ENCODE data around the gene ZNF521. TPM values are rescaled to one million over a fixed set of nuclear protein-coding genes. Genes with fewer than 3 reads are reported as not detected.
A peak's percentile ranks its signal among the peaks of the same experiment; 100 is the strongest.

The ZNF521 gene
- total RNA-seq, 1 donor from 2014 or later, result 130 TPM

DNA sequence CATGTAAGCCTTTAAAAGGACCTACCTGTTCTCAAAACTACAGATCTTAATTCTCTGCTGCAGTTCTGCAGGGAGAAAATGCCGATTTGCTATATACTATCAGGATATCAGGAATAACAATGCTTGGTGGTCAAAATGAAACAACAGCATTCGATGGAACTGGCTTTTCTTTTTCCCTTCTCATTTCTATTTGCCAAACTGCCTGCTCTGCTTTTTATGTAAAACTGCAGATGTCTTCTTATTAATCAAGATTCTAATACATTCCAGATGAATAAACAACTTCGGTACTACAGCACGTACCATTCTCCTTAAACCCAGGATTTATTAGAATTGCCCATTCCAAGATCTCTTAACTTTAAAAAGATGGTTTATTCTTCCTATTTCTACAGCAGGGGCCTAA, 100.9 kb downstream of the ZNF521 start:
- DNase-seq (ENCODE audit: low read depth in 2 of 2), result no peak

DNA sequence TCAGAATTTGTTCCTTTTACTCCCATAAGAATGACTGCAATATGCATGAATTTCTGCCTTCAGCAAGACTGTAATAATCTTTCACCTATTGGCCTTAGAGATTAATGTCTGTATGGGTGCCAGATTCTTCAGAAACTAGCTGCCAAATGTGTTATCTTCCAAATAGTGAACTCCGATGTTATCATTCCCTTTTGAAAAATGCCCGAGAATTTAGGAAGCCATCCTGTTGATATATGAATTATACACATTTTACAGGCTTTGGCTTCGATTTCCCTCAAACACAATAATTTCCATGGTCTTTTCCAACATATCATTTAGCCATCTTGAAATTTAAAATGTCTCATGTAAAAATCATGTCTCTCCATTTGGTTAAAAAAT, 101.5 kb downstream of the ZNF521 start:
- no peak for DNase-seq (ENCODE audit: low read depth in 2 of 2)

DNA sequence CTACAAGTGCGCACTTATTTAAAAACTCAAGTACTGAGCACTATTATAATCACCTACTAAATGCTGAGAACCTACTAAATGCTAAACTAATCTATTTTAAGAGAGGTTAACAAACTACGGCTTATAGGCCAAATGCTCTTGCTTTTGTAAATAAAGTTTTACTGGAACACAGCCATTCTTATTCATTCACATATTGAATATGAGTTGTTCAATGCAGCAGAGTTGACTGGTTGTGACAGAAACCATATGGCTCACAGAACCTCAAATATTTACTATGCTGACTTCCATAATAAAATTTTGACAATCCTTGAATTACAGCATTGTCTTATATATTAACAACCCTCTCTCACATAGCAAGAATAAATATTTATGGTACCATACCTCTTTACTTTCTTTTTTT, 103.2 kb downstream of the ZNF521 start:
- no peak for DNase-seq (ENCODE audit: low read depth in 2 of 2)

DNA sequence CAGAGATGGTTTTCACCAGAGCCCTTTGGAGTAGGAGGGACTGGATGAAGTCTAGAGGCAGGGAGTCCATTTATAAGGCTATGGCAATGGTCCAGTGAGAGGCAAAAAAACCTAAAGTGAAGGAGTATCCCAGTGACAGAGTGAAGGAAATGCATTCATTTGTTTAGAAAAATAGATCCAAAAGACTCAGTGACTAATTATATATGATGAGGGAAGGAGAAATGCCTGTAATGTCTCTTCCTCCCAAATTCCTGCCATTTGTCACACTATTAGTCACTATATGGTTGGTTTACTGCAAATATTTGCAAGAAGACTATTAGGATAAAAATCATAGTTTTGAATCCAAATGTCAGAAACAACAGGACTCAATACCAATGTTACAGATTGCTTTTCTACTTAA, 104.2 kb downstream of the ZNF521 start:
- peak in 1 of 2 donors; percentile 49 for DNase-seq (ENCODE audit: low read depth in 2 of 2)

DNA sequence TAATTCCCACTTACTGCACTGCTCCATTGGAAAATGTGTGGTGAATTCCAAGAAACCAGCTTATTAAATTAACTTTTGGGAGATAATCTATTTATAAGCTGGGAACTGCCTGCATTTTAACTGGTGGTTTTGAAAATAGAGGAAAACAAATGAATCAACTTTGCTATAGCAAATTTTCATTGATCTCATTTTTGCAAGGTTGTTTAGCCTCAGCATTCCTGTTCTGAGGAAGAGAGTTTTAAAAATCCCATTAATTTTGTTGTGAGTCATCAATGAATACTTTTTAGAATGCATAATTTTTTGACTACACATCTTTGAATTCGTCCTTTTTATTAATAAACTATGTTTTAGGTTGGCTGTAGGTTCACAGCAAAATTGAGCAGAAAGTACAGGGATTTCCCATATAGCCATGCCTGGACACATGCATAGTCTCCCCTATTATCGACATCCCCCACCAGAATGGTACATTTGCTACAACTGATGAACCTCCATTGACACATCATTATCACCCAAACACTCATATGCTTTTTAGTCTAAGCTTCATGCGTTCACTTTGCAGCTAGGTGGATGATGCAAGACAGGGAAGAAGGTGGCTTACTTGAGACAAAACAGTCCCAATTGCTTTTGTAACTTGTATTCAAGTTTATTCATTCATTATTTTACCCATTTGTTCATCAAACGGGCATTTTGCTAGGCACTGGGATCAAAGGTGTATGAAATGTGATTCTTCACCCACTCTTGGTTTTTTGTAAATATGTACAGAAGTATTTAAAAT, 106.9 kb downstream of the ZNF521 start:
- DNase-seq (ENCODE audit: low read depth in 2 of 2), result no peak

DNA sequence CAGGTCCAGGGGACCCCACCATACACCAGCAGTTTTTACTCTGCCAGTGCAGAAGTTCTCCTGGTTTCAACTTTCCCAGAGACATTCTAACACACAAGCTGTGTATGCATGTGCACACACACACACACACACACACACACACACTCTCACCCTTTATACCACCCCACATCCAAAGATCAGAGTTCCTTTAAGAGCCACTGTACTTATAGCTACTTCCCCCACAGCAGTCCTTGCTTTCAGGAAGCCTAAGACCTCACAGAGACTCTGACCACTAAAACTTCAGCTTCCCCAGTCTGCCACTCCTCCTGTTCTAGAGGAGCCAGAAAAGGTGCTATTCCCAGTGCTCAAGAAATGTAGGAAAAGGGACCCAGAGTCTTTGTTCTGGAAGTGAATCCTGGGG, 107.8 kb downstream of the ZNF521 start:
- peak in 1 of 2 donors; percentile 24 for DNase-seq (ENCODE audit: low read depth in 2 of 2)

DNA sequence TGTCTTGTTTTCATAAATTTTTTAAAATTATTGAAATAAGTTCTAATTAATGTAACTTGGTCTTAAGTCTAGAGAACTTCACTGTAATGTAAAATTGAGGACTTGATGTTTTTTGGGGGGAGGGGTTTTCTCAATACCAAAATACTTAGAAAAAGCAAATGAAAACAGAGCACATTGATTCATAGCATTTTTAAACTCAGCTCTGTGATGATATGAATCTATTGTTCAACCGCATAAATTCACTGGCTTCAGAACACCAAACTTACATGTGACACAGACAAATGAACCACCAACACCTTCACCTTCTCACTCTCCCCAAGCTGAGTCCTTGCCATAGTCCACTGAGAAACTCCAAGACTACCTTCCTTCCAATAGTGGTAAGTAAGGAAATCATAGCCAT, 108.2 kb downstream of the ZNF521 start:
- DNase-seq (ENCODE audit: low read depth in 2 of 2), result no peak

DNA sequence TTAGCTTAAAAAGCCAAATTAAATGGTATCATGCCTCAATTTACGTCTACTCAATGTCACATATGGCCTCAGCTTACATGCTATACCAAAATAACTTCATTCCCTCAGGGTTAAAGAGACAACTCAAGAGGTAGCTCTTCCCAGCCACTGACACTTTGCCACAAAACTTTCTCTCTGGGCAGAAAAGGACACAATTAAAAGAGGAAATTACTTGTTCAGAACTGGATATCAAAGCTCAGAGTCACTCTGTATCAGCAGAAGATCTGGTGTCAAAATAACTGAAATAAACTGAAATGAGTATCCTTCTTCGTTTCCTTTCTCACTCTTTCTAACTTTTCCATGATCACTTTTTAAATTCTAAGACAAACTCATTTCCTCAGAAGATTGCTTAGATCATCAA, 108.7 kb downstream of the ZNF521 start:
- no peak for DNase-seq (ENCODE audit: low read depth in 2 of 2)

DNA sequence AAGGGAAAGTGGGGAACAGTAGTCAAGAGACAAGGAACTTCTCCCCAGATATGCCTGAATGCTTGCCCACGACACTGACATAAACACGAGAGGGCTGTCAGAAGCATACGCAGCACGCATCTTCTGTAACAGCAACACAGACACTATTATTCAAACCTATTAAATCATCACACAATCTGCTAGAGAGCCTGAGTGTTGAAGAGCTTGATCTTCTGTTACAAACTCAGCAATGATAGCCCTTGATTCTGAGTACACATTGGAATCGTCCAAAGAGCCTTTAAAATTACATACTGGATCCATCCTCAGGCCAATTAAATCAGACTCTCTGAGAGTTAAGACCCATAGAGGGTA, 111.6 kb downstream of the ZNF521 start:
- no peak for DNase-seq (ENCODE audit: low read depth in 2 of 2)

DNA sequence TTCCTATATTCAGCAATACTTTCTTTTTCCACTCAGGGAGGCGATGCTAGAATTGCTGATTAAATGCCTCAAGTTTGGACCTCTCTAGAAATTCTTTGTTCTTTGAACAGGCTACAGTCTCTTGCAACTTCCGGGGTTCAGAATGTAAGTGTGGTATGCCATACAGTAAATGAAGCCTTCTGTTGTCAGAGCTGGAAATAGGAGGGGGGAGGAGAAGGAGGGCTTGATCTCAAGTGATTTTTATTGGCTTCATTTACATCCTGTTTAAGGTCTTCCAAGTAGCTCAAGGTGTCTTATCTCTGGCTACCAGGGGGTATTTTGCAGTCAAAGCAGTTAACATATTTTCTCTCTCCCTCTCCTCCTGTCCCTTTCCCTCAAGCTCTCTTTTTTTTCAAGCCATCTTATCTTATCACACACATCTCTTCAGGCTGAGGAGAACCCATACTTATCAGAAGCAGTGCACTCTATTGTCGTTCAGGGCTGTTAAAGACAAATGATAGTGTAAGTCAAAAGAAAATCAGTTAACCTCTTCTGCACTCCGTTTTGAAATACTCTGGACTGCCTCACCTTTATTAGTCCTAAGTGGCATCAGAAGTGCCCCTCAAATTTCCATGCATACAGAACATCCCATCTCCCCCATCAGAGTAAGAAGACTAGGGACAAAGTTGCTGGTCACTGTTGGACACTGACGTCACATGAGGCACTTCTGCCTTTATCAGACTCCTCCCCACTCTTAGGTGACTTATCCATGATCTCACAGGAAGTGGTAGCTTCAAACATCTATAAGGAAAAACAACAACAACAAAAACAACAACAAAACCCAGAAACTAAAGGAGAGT, 112.2 kb downstream of the ZNF521 start:
- peak in 1 of 2 donors; percentile 45 for DNase-seq (ENCODE audit: low read depth in 2 of 2)

DNA sequence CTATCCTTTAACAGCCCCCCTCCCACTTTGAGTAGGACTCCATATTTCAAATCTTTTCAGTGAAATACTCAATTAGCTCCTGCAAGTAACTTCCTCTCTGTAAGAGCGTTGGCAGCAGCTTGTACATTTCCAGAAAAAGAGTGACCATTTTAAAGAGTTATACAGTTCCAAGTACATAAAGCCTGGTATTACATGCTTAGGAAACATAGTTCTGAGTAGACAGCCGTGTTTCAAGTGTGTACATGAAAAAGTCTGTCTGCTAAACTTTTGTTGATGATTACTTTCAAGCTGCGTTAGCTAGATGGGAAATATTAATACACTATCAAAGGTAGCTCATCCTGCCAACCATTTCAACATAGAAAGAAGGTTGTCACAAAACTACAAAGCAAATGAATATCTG, 112.8 kb downstream of the ZNF521 start:
- no peak for DNase-seq (ENCODE audit: low read depth in 2 of 2)

DNA sequence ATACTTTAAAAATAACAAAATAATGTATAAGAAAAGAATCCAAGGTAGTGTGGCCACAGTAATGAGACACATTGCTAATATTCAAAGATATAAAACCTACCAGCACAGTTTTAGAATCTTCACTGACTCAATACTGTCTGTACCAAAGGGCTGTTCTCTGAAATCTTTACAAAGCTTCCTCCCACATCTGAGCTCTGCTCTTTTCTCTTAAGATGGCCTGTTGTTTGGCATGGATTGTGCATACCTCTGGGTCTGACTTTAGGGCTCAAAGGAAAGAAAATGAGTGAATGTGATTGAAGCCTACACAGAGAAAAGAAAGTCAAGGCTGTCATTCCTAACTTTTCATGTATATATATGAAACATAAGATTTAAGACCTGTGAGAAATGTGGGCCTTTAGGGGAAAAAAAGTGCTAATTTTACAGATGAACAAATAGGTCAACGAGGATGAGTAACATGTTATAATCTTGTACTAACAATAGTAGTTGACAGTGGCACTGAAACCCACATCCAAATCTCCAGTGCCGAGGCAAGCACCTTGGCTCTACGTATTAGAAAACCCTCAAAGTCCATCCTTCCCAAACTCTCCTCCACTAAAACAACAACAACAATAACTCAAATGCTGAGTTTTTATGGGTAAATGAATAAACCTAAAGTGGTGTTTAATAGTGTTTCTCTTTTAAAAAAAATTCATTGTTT, 114.2 kb downstream of the ZNF521 start:
- no peak for DNase-seq (ENCODE audit: low read depth in 2 of 2)

DNA sequence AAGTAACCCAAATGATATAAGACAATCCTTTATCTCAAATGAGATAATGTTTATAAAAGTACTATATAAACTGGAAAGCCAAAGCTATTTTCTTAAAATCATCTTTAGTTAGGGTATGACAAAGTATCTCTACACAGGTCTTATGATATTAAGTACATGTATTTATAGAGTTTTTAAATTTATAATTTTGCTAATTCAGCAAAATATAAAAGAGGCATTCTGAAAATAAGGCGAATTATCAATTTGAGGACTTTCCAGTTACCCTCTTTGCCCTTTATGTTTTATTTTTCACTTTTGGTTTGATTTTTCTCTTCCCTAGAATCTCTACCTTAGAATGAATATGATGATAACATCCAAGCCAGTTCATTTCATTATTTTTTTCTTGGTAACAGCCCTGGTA, 115.2 kb downstream of the ZNF521 start:
- no peak for DNase-seq (ENCODE audit: low read depth in 2 of 2)

DNA sequence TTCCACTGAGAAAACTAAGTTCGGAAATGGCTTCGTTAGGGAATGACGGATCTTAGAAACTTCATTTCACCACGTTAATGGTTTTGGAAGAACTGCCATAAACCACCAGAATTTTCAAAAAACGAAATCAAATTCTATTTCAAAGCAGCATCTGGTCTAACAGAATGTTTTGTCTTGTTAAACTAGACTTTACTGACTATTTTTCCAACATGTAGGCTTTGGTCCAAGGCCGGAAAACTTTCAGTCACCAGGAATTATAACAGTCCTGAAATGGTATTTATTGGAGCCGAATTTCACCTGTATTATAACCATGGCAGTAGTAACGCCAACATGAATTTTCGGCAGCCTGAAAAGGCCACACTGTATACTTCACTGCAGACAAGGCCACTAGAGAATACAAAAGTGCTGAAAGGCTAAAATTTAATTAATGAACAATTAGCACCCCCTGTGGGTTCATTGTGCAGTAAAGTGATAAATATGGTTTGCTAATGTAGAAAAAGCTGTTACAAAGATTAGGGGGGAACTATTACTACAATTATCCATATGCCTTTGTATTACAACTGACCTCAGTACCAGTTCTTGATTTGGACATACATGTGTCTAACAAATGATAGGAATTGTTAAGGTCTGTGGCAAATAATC, 116.4 kb downstream of the ZNF521 start:
- DNase-seq (ENCODE audit: low read depth in 2 of 2), result peak in 1 of 2 donors; percentile 53

DNA sequence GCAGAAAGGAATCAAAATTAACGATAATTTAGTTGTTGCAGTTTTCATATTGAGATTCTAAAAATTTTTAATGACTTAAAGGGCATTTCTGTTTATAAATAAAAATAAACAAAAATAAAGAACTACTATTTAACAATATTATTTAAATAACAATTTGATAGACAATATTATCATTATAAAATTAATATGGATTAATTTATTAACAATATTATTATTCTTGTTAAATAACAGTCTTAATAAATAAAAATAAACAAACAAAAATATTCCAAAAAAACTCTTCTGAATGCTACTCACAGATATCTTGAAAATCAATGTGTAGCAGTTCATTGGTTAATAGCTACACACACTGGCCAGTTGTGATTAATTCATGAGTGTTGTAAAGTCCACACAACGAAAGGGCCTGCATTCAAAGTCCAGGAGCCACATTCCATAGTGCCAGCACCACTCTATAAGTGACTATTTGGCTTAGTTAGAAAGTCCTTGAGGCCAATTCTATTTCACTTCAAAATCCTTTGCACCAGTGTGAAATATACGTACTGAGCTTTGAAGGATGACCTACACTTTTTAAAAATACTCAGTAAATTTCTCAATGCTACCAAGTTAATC, 117.1 kb downstream of the ZNF521 start:
- DNase-seq (ENCODE audit: low read depth in 2 of 2), result no peak

DNA sequence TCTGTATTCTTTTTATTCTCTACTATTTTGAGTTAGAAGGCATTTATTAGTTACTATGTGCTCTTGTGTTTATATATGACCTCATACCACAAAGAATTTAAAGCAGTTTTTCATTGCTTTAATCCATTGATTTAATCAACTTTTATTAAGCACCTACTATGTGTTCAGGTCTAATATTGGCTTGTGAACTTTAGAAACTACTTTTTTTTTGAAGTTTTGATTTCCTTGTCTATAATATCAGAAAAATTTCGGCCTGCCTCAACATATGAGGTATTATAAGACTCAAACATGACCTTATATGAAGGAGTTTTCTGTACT, 117.7 kb downstream of the ZNF521 start:
- no peak for DNase-seq (ENCODE audit: low read depth in 2 of 2)

DNA sequence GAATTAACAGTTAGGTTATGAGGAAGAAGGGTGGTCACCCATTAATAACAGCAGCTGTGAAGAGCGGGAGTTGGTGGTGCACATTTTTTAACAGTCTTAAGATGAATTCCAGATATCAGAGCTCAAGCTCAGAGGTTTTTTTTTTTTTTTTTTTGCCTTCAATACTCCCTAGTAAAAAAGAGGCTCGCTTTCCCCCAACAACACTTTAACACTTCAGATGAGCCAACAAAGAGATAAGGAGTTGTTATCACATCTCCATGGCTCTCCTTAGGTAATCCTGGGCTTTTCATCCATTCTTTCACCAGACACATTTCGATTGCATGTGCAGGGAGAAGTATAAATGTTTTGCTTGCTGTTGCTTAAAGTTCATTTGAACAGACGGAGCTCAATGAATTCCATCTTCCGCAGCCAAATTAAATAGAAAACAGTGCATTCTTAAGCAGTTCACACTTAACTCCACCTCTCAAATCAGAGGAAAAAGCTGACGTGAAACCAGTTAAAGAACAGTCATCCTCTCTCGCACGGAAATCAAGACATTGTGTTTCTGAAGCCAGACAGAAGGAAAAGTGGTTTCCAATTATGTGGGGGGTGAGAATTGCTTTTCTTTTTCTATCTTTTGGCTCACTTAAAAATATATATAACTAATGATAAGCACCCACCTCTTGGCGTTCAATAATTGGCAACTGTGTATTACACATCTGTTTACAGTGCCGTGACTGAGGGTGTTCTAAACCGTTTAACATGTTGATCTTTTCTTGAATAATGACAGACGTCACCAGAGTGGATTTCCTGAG, 118.2 kb downstream of the ZNF521 start:
- DNase-seq (ENCODE audit: low read depth in 2 of 2), result peak; percentile 86 to 91

DNA sequence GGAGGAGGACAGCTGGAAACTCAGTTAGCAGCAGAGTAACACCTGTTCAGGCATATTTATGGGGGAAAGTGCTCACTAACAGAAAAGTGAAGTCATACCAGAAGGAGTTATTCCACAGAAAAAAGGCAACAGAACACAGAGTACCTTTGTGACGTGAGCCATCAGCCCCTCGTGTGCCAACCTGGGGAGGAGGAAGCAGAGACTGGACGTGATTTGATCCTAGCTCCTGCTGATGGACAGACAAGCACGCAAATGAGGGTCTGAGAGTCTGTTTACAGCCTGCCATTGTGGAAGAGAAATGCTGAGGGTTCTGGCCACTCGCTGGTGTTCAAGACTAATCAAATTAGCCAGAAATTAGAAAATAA, 120.7 kb downstream of the ZNF521 start:
- DNase-seq (ENCODE audit: low read depth in 2 of 2), result peak in 1 of 2 donors; percentile 81

DNA sequence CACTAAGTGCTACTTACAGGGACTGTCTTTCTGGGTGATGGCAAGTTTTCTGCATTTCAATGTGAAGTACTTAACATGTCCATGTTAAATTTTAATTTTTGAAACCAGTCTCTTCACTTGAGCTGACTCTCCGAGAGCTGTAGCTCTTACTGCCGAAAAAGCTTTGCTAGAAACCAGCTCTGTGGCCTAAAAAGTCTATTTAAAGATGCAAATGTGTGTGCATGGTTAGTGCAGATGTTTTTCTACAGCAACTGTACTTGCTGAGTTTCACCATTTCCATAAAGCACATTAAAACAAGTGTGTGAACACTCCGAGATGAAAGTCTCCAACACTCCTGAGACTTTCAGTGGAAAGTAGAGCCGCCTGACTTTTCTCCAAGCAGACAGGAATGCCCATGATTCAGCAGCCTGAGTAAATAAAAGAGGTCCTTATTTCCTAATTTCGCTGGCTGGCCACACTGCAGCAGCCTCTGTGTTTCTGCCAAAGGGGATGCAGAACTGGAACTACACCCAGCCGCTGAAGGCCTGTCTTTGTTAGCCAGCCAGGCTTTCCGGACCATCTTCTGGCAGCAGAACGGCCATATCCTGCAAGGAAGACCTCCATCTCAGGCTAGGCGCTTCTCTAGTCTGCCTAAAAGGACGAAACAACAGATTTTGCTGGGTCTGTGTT, 121.2 kb downstream of the ZNF521 start:
- peak; percentile 81 to 92 for DNase-seq (ENCODE audit: low read depth in 2 of 2)

DNA sequence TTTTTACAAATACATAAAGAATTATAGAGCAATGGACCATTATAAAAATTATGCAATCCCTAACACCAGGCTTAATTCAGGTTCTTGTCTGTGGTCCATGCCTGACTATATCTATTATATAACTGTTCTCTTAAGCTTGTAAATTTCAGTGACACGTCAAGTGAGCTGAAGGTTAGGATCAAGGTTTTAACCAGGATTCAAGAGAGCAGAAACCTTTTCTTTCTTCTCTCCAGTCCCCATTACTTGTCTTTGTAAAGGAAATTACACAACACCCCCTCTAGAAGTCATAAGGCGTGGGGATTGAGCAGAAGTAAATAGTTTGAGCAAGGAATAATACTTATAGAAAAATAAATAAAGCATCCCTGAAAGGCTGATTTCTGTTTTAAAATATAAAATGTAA, 122.0 kb downstream of the ZNF521 start:
- peak in 1 of 2 donors; percentile 28 for DNase-seq (ENCODE audit: low read depth in 2 of 2)
